BLaER1 treated with 17β-estradiol and CSF1 and Interleukin-3, amounts not matched to agents 10 nM and 100 nM (cell line): ENCODE results near the gene NEB.
A peak's percentile ranks its signal among the peaks of the same experiment; 100 is the strongest.

Source experiments
- H3K27ac ChIP-seq, 11 experiments: shearing (Covaris generic); formaldehyde crosslinking; 2 replicates each; pipeline ENCODE4 v1.8.1; 2022
- H3K27me3 ChIP-seq, 11 experiments: shearing (Covaris generic); formaldehyde crosslinking; 2 replicates each; pipeline ENCODE4 v1.8.1; 2022
- H3K36me3 ChIP-seq, 11 experiments: shearing (Covaris generic); formaldehyde crosslinking; 2 replicates each; pipeline ENCODE4 v1.8.1; 2022
- H3K4me1 ChIP-seq, 10 experiments: shearing (Covaris generic); formaldehyde crosslinking; 2 replicates each; pipeline ENCODE4 v1.8.1; 2022
- H3K4me2 ChIP-seq, 11 experiments: shearing (Covaris generic); formaldehyde crosslinking; 2 replicates each; pipeline ENCODE4 v1.8.1; 2022
- H3K4me3 ChIP-seq, 10 experiments: shearing (Covaris generic); formaldehyde crosslinking; 2 replicates each; pipeline ENCODE4 v1.8.1; 2022
- H3K9ac ChIP-seq, 11 experiments: shearing (Covaris generic); formaldehyde crosslinking; 2 replicates each; pipeline ENCODE4 v1.8.1; 2022
- H3K9me3 ChIP-seq, 11 experiments: shearing (Covaris generic); formaldehyde crosslinking; replicated peaks in 1 of 11; 2 replicates each; pipeline ENCODE4 v1.8.1; 2022
- H4K20me1 ChIP-seq, 11 experiments: shearing (Covaris generic); formaldehyde crosslinking; 2 replicates each; pipeline ENCODE4 v1.8.1; 2022
- Cebpa-rat ChIP-seq, 11 experiments: shearing (Covaris generic); IDR thresholded peaks; 2 replicates each; pipeline ENCODE4 v1.8.1; 2022

Gene NEB

DNA sequence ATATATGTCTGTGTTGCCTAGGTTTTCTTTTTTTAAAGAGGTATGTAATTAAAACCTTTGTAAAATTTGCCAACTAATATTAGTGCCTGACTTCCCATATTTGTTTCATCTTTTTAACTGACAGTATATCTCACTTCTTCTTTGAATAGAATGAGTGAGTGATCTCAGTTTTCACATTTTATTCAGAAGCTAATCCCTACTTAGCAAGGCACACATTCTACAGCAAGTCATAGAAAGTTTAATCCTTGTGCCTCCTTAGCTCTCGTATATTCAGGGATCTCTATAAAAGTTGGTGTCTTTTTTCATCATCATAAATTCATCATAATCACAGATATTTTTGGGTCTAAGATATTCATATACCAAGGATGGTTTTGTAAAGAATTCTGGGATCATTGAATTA is 258.0 kb downstream of the NEB start:
- H3K27ac ChIP-seq = no peak overlapping the region
- TF ChIP-seq Cebpa-rat (IDR thresholded peaks at IDR 0.05) = no peak
- peaks cover 0 to 5% (median 4%) of the 10 kb centered on the region in 11 experiments; a peak in 10 of 22 replicates for H3K9me3 ChIP-seq
- no peak overlapping the region for H3K4me3 ChIP-seq
- no peaks in the 10 kb centered on the region for H3K27me3 ChIP-seq
- H3K4me2 ChIP-seq = no peak overlapping the region
- peaks cover 0 to 12% (median 0%) of the 10 kb centered on the region in 10 experiments; a peak in 2 of 20 replicates for H3K4me1 ChIP-seq
- no peak overlapping the region for H3K9ac ChIP-seq
- peaks cover 0 to 7% (median 0%) of the 10 kb centered on the region in 11 experiments; a peak in 3 of 22 replicates for H4K20me1 ChIP-seq
- H3K36me3 ChIP-seq = peaks cover 78 to 99% (median 88%) of the 10 kb centered on the region in 11 experiments

DNA sequence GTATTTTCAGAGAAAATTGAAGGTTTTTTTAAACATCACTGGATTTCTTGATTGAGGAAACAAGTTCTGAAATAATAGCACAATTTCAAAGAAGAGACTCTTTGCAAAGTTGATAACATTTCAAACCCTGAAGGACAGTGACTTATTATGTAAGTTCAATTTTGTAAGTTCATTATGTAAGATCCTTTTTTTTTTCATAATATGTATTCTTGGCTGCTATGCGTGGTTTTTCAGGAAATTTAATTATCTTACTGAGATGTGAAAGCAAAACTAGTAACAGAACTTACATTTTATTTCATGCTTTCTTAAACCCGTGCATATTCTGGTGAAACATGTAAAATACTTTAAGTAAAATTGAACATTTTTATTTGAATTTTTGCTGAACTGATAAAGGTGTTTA is 259.2 kb downstream of the NEB start:
- Histone ChIP-seq H3K4me1 (peaks cover 0 to 12% (median 0%) of the 10 kb centered on the region in 10 experiments; a peak in 2 of 20 replicates), H3K36me3 (peaks cover 80 to 99% (median 90%) of the 10 kb centered on the region in 11 experiments)

DNA sequence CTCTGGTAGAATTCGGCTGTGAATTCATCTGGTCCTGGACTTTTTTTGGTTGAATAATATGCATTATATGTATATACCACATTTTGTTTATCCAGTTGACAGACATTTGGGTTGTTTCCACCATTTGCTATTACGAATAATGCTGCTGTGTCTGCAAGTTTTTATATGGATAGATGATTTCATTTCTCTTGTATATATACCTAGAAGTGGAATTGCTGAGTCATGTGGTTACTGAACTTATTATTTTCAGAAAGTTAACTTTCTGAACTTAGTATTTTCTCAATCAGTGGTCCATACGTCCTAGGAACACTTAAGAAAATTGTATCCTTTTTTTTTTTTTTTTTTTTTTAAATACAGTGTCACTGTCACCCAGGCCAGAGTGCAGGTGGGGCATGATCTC is 261.3 kb downstream of the NEB start:
- no peak overlapping the region for H3K9ac ChIP-seq
- H3K4me1 ChIP-seq = peaks cover 0 to 12% (median 0%) of the 10 kb centered on the region in 10 experiments; a peak in 2 of 20 replicates
- peaks cover 8 to 24% (median 17%) of the 10 kb centered on the region in 11 experiments; a peak in 17 of 22 replicates for H3K9me3 ChIP-seq
- H4K20me1 ChIP-seq = peaks cover 0 to 7% (median 0%) of the 10 kb centered on the region in 11 experiments; a peak in 2 of 22 replicates
- H3K27me3 ChIP-seq = no peaks in the 10 kb centered on the region
- peaks cover 86 to 99% (median 92%) of the 10 kb centered on the region in 11 experiments for H3K36me3 ChIP-seq
- H3K27ac ChIP-seq = peak overlapping the region in 1 of 11 experiments; percentile 23; a peak in 1 of 22 replicates
- TF ChIP-seq Cebpa-rat (IDR thresholded peaks at IDR 0.05) = no peak
- H3K4me2 ChIP-seq = no peak overlapping the region
- H3K4me3 ChIP-seq = no peak overlapping the region

More for the DNA sequence above, 259.2 kb downstream of the NEB start:
- H3K4me3 ChIP-seq = no peak overlapping the region
- no peak overlapping the region for H3K9ac ChIP-seq
- no peaks in the 10 kb centered on the region for H3K27me3 ChIP-seq
- peaks cover 8 to 17% (median 14%) of the 10 kb centered on the region in 11 experiments; a peak in 17 of 22 replicates for H3K9me3 ChIP-seq
- H3K4me2 ChIP-seq = no peak overlapping the region
- no peak for TF ChIP-seq Cebpa-rat (IDR thresholded peaks at IDR 0.05)
- peaks cover 0 to 7% (median 0%) of the 10 kb centered on the region in 11 experiments; a peak in 2 of 22 replicates for H4K20me1 ChIP-seq
- no peak overlapping the region for H3K27ac ChIP-seq

DNA sequence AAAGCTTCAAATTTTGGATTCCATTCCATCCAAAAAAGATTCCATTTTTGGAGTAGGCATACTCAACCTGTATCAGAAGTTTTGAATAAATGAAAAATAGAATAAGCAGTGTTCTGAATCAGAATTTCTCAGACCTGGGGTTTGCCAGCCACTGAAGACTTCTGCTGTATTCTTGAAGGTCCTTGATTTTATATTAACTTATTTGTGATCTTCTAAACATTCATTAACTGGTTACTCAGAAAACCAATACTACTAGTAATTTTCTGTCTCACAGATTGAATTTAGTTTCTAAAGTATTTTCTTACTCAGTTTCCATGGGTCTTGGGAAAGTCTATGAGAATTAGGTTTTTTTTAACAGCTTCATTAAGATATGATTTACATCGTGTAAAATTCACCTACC is 263.7 kb downstream of the NEB start:
- Histone ChIP-seq H3K27ac (no peak overlapping the region), H3K4me1 (peaks cover 0 to 12% (median 0%) of the 10 kb centered on the region in 10 experiments; a peak in 1 of 20 replicates), H3K36me3 (peaks cover 87 to 99% (median 92%) of the 10 kb centered on the region in 11 experiments), H3K4me3 (no peak overlapping the region), H3K27me3 (no peaks in the 10 kb centered on the region), H4K20me1 (peaks cover 0 to 10% (median 0%) of the 10 kb centered on the region in 11 experiments; a peak in 2 of 22 replicates), H3K9me3 (peaks cover 8 to 24% (median 17%) of the 10 kb centered on the region in 11 experiments; a peak in 17 of 22 replicates), H3K9ac (no peak overlapping the region), H3K4me2 (no peak overlapping the region)
- no peak for TF ChIP-seq Cebpa-rat (IDR thresholded peaks at IDR 0.05)

DNA sequence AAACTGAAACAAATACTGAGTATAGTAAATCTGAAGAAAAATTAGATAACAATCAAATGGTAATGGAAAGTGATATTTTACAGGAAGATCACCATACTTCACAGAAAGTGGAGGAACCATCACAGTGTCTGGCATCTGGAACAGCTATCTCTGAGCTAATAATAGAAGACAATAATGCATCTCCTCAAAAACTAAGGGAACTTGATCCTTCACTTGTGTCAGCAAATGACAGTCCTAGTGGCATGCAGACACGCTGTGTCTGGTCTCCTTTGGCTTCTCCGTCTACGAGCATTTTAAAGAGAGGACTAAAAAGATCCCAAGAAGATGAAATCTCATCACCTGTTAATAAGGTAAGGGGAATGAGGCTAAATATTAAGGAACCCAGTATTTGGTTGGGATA is 268.5 kb downstream of the NEB start:
- no peak overlapping the region for H3K4me2 ChIP-seq
- TF ChIP-seq Cebpa-rat (IDR thresholded peaks at IDR 0.05) = no peak
- peaks cover 100% of the 10 kb centered on the region in 11 experiments for H3K36me3 ChIP-seq
- H3K4me1 ChIP-seq = no peaks in the 10 kb centered on the region
- H3K9me3 ChIP-seq = peaks cover 0 to 17% (median 8%) of the 10 kb centered on the region in 11 experiments; a peak in 15 of 22 replicates
- H4K20me1 ChIP-seq = peaks cover 0 to 10% (median 0%) of the 10 kb centered on the region in 11 experiments; a peak in 1 of 22 replicates
- no peaks in the 10 kb centered on the region for H3K27me3 ChIP-seq
- H3K27ac ChIP-seq = no peak overlapping the region
- H3K4me3 ChIP-seq = no peak overlapping the region
- no peak overlapping the region for H3K9ac ChIP-seq

DNA sequence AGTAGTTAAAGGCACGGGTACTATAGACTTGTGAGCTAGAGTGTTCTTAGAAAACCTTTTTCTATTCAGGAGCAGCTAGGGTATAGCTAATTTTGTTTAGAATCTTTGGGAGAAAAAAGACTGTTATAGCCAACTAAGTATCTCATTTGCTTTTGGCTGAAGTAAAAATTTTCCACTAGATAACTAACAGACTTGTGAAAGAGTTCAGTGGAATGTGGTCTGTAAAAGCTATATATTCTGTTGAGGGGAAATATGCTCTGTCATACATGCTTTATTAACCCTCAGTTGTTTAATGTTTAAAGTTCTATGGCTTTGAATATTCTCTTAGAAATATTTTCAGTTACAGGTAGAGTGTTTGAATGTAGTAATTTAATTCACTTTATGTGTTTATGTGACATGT is 274.9 kb downstream of the NEB start:
- Histone ChIP-seq H3K27me3 (no peaks in the 10 kb centered on the region), H3K4me3 (no peak overlapping the region), H4K20me1 (0 out of 22 replicates have a peak, but pooled peaks cover 0 to 3% (median 0%) of the 10 kb centered on the region in 11 experiments), H3K4me2 (no peak overlapping the region), H3K27ac (no peak overlapping the region), H3K4me1 (no peaks in the 10 kb centered on the region; a peak in 1 of 20 replicates), H3K36me3 (peaks cover 91 to 100% (median 98%) of the 10 kb centered on the region in 11 experiments), H3K9me3 (no peaks in the 10 kb centered on the region), H3K9ac (no peak overlapping the region)
- no peak for TF ChIP-seq Cebpa-rat (IDR thresholded peaks at IDR 0.05)

DNA sequence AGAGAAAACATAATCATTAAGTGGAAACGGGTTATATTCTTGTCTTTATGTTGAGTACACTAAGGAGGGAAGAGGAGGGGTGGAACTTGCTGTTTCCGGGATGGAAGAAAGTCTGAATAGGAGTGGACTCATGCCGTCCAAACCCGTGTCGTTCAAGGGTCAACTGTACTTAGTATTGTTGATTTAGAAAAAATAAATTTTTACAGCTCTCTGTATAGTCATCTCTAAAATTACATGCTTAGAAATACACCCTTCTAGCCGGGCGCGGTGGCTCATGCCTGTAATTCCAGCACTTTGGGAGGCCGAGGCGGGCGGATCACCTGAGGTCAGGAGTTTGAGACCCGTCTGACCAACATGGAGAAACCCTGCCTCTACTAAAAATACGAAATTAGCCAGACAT is 295.1 kb downstream of the NEB start:
- Histone ChIP-seq H3K4me3 (no peak overlapping the region), H3K27me3 (no peaks in the 10 kb centered on the region), H3K27ac (no peak overlapping the region), H3K9me3 (no peaks in the 10 kb centered on the region), H3K36me3 (peaks cover 92 to 100% (median 99%) of the 10 kb centered on the region in 11 experiments), H3K9ac (no peak overlapping the region), H4K20me1 (peaks cover 0 to 28% (median 15%) of the 10 kb centered on the region in 11 experiments; a peak in 16 of 22 replicates), H3K4me2 (no peak overlapping the region), H3K4me1 (no peaks in the 10 kb centered on the region)
- TF ChIP-seq Cebpa-rat (IDR thresholded peaks at IDR 0.05) = no peak

DNA sequence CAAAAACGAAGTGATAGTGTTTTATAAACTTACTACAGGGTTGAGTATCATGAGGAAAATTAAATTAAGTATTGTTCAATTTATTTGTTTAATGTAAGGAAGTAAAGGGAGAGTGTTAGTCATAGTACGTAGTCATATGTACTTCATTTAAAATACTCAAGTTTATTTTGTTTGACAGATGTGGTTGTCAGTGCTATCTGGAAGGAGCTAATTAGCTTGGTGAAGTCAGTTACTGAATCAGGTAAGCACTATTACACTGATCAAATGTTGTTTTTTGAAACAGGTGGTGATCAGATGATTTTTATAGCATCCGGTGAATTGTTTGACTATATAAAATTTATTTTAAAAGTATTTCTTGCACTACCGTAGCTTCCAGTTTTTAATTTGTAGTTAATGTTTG is 295.8 kb downstream of the NEB start:
- Histone ChIP-seq H4K20me1 (peaks cover 0 to 26% (median 15%) of the 10 kb centered on the region in 11 experiments; a peak in 17 of 22 replicates), H3K4me2 (no peak overlapping the region), H3K27me3 (no peaks in the 10 kb centered on the region), H3K4me1 (no peaks in the 10 kb centered on the region), H3K9me3 (no peaks in the 10 kb centered on the region), H3K27ac (no peak overlapping the region), H3K4me3 (no peak overlapping the region), H3K36me3 (peaks cover 92 to 100% (median 99%) of the 10 kb centered on the region in 11 experiments), H3K9ac (no peak overlapping the region)
- no peak for TF ChIP-seq Cebpa-rat (IDR thresholded peaks at IDR 0.05)

DNA sequence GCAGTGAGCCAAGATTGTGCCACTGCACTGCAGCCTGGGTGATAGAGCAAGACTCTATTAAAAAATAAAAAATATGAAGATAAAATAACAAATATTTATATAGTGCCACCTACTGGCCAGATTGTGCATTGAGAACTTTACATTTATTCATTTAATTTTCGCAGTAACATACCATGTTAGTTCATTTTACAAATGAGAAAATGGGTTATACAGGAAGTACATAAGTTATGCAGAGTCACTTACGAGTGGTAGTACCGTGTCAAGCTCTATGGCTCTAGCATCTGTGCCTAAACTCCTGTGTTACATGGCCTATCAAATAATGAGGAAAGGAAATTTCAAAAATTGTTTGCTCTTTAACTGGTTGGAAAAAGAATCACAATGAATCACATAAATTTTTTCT is 296.6 kb downstream of the NEB start:
- H3K4me1 ChIP-seq = no peaks in the 10 kb centered on the region
- H3K36me3 ChIP-seq = peaks cover 93 to 100% (median 99%) of the 10 kb centered on the region in 11 experiments
- TF ChIP-seq Cebpa-rat (IDR thresholded peaks at IDR 0.05) = no peak
- no peak overlapping the region for H3K4me3 ChIP-seq
- H3K27ac ChIP-seq = no peak overlapping the region
- H3K4me2 ChIP-seq = no peak overlapping the region
- H3K9me3 ChIP-seq = no peaks in the 10 kb centered on the region
- no peaks in the 10 kb centered on the region for H3K27me3 ChIP-seq
- H4K20me1 ChIP-seq = peaks cover 0 to 29% (median 18%) of the 10 kb centered on the region in 11 experiments; a peak in 18 of 22 replicates
- H3K9ac ChIP-seq = no peak overlapping the region
